H7 (cell line): ENCODE results near the gene TBCD. TPM values are rescaled to one million over a fixed set of nuclear protein-coding genes. Genes with fewer than 3 reads are reported as not detected.
A peak's percentile ranks its signal among the peaks of the same experiment; 100 is the strongest.

ENCODE experiments used
- DNase-seq: peaks from one replicate; pipeline ENCODE4 v3.0.0; 2012
- H3K27me3 ChIP-seq: 2 replicates; pipeline ENCODE4 v1.6.0; 2011; ENCODE audit warnings: mild to moderate bottlenecking, low read length; ENCODE audit not compliant: control insufficient read depth, insufficient read depth
- H3K36me3 ChIP-seq: replicated peaks from 2 replicates; pipeline ENCODE4 v1.5.1; 2011; ENCODE audit warnings: low read length; ENCODE audit not compliant: control insufficient read depth, insufficient read depth
- H3K4me3 ChIP-seq: 2 replicates; pipeline ENCODE4 v1.5.1; 2011; ENCODE audit warnings: low read depth, mild to moderate bottlenecking, control low read depth, low read length, moderate library complexity; ENCODE audit not compliant: insufficient read depth
- total RNA-seq: library from RNA; depleted of rRNA; stranded (reverse); fragments of >200 nt; shearing (Covaris generic); gene quantifications from 2 replicates; pipeline ENCODE4 v1.2.3, GENCODE V29; 2014

TBCD gene
- total RNA-seq, 1 experiment from 2014 or later = 74.1 TPM

- H3K27me3 ChIP-seq = no peaks in the 10 kb centered on the region
- no peak for DNase-seq
- H3K4me3 ChIP-seq = no peak overlapping the region
- no peaks in the 10 kb centered on the region; the same call in 1 of the 2 replicates for H3K36me3 ChIP-seq
Measured at GRCh38 chr17:82861393-82861775, 109.5 kb downstream of the TBCD start.

DNA sequence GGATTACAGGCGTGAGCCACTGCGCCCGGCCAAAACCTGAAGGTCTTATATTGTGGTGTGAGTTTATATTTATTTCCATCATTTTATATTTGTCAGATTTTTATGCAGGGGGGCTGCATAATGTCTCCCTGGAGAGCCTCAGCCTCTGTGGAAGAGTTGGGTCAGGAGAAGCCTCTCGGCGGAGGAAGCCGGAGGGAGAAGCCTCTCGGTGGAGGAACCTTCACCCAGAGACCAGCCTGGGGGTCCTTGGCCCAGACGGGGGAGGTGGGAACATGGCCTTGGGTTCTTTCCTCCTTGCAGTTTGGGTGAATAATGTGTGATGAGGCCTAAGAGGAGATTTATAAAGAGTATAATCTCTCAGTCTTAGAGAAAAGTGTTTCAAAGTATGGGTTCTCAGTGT lies 110.3 kb downstream of the TBCD start:
- no peak for DNase-seq
- H3K4me3 ChIP-seq = no peak overlapping the region
- no peaks in the 10 kb centered on the region; the same call in 1 of the 2 replicates for H3K36me3 ChIP-seq
- H3K27me3 ChIP-seq = no peaks in the 10 kb centered on the region

GRCh38 chr17:82862737-82863382 lies 111.0 kb downstream of the TBCD start:
- Histone ChIP-seq H3K36me3 (no peaks in the 10 kb centered on the region; the same call in 1 of the 2 replicates), H3K27me3 (no peaks in the 10 kb centered on the region)
- DNase-seq = peak; percentile 56

DNA sequence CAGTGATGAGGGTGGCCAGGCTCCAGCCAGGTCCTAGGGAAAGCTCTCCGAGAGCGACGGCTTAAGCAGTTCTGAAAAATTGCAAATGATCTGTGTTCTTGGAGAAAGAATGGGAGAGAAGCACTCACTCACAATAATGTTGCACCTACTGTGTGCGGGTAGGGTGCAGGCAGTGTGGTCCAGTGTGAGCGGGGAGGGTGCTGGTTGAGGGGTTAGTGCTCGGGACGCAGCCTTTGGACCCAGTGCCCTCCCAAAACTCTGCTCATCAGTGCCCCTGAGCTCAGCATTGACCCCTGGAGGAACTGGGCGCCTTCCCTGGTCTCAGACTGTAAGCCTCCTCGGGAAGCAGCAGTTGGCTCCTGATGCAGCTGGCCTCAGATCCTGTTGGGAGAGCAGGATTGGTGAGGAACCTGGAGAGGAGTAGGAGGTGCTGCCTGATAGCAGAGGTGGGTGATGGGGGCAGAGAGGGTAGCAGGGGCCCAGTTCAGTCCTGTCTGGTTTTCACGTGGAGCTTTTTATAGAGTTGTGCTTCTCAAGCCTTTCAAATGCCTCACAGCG lies 111.6 kb downstream of the TBCD start:
- peak; percentile 64 for DNase-seq
- Histone ChIP-seq H3K27me3 (no peaks in the 10 kb centered on the region), H3K36me3 (no peaks in the 10 kb centered on the region; the same call in 1 of the 2 replicates), H3K4me3 (no peak overlapping the region)

More at GRCh38 chr17:82862737-82863382, 111.0 kb downstream of the TBCD start:
- no peak overlapping the region for H3K4me3 ChIP-seq

GRCh38 chr17:82863941-82864712 lies 112.3 kb downstream of the TBCD start:
- DNase-seq = no peak
- Histone ChIP-seq H3K36me3 (no peaks in the 10 kb centered on the region; the same call in 1 of the 2 replicates), H3K27me3 (no peaks in the 10 kb centered on the region), H3K4me3 (no peak overlapping the region)

DNA sequence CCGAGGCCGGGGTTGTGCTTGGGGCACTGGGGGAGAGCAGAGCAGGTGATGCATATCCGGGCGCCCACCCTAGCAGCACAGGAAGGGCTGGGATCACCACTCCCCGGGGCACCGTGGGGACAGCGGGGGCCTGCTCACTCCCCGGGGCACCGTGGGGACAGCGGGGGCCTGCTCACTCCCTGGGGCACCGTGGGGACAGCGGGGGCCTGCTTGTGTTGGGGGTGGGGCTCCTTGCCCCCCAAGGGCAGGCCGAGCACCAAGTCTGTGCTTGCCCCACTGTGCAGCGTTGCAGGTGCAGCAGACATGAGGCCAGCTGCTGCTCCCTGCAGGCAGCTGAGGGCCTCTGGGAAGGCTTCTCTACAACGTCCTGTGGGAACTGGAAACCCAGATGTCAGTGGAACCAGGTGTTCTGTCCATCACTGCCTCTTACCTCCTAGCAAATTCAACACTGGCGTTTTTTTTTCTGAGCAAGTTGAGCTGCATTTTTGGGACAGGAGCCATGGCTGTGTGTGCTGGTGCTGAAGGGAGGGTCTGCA lies 112.9 kb downstream of the TBCD start:
- no peaks in the 10 kb centered on the region for H3K27me3 ChIP-seq
- no peak for DNase-seq
- no peaks in the 10 kb centered on the region; the same call in 1 of the 2 replicates for H3K36me3 ChIP-seq
- no peak overlapping the region for H3K4me3 ChIP-seq

DNA sequence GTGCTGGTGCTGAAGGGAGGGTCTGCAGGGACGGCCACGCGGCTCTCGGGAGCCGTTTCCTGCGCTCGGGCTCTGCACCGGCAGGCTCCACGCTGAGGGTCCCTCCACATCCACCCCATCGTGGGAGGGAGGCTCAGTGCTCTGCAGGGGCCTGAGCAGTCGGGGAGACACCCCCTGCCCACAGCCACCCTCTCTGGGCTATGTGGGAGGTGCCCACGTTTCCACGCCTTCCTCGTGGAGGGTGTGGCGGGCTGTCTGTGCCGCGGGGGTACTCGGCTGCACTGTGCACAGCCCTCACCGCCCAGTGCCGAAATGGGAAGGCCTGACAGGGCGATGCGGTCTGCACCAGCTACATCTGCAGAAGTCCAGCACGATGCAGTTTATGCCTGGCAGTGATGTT lies 113.4 kb downstream of the TBCD start:
- H3K27me3 ChIP-seq = no peaks in the 10 kb centered on the region
- DNase-seq = no peak
- peaks cover 1% of the 10 kb centered on the region; the same call in 1 of the 2 replicates for H3K36me3 ChIP-seq
- no peak overlapping the region for H3K4me3 ChIP-seq

GRCh38 chr17:82865774-82866395 lies 114.0 kb downstream of the TBCD start:
- H3K27me3 ChIP-seq = no peaks in the 10 kb centered on the region
- no peak for DNase-seq
- H3K4me3 ChIP-seq = no peak overlapping the region
- peaks cover 6% of the 10 kb centered on the region for H3K36me3 ChIP-seq

GRCh38 chr17:82866590-82867191 lies 114.8 kb downstream of the TBCD start:
- H3K27me3 ChIP-seq = no peaks in the 10 kb centered on the region
- H3K4me3 ChIP-seq = no peak overlapping the region
- peaks cover 6% of the 10 kb centered on the region for H3K36me3 ChIP-seq
- DNase-seq = peak; percentile 54

DNA sequence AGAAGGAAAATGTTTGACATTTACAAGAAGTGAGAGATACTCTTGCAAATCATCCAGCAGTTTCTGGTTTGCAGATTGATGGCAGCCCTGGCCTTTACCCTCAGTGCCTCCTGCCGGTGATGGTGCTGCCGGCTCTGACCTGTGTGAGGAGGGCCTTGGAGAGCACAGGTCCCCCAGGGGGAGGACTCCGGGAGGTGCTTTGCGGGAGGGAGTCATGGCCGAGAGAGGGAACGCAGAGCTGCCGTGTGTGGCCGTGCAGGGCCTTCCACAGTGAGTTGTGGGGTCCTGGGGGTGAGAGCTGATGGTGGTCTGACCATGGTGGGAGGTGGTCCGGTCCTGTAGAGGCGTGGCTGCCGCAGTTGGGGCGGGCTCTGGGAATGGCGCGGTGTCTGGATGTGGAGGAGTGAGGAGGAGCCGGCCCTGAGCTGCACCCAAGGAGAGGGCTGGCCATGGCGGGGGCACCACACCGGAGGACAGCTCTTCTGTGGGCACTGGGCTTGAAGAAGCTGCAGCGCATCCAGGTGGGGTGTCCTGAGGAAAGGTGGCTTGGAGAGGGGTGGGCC lies 116.0 kb downstream of the TBCD start:
- Histone ChIP-seq H3K27me3 (no peaks in the 10 kb centered on the region), H3K36me3 (peaks cover 6% of the 10 kb centered on the region), H3K4me3 (no peak overlapping the region)
- DNase-seq = no peak

DNA sequence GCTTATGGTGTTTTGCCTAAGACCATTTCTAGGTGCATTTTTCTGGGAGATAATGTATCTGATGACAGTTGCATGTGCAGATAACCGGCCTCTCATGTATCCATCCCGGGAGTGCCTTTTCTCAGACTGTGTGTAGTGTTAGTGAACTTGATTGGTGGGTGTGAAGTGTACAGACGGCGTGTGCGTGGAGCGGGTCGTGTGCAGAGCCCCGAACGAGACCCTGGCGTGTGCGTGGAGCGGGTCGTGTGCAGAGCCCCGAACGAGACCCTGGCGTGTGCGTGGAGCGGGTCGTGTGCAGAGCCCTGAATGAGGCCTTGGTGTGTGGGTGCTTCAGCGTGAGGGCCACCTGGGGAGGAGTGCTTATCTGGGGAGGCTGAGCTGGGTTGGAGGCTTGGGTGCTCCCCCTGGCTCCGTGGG lies 116.9 kb downstream of the TBCD start:
- no peak for DNase-seq
- Histone ChIP-seq H3K4me3 (no peak overlapping the region), H3K36me3 (peaks cover 6% of the 10 kb centered on the region), H3K27me3 (no peaks in the 10 kb centered on the region)

- Histone ChIP-seq H3K36me3 (peaks cover 6% of the 10 kb centered on the region), H3K4me3 (no peak overlapping the region), H3K27me3 (no peaks in the 10 kb centered on the region)
- DNase-seq = no peak
Measured at GRCh38 chr17:82869536-82869935, 117.7 kb downstream of the TBCD start.

DNA sequence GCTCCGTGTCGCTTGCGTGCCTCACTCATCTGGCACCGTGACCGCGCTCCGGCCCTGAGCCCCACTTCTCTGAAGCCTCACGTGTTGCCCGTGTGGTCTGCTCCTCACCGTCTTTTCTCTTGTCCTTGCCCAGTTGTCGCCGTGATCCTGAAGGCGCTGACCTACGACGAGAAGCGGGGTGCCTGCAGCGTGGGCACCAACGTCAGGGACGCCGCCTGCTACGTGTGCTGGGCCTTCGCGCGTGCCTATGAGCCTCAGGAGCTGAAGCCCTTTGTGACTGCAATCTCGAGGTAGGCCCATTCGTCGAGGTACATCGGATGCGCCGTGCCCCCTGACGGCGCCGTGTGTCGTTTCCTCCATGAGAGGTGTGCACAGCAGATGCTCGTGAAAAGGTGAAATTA lies 118.2 kb downstream of the TBCD start:
- Histone ChIP-seq H3K27me3 (no peaks in the 10 kb centered on the region), H3K36me3 (peaks cover 6% of the 10 kb centered on the region), H3K4me3 (no peak overlapping the region)
- no peak for DNase-seq

GRCh38 chr17:82870541-82870940 lies 118.7 kb downstream of the TBCD start:
- no peaks in the 10 kb centered on the region for H3K27me3 ChIP-seq
- peaks cover 6% of the 10 kb centered on the region for H3K36me3 ChIP-seq
- H3K4me3 ChIP-seq = no peak overlapping the region
- no peak for DNase-seq
